Astrocyte (in vitro differentiated cells and primary cell): Measurements from ENCODE around the gene RPL13A.

Experiments used
- EZH2 ChIP-seq: IDR thresholded peaks from 2 replicates; pipeline ENCODE4 v1.6.1; 2012; ENCODE audit warnings: mild to moderate bottlenecking, low read length, inconsistent platforms; ENCODE audit not compliant: insufficient read depth
- TF ChIP-seq, protein P1 (sequence below): IDR thresholded peaks from 2 replicates; pipeline ENCODE4 v1.5.1; 2011; ENCODE audit warnings: low read depth, mild to moderate bottlenecking, inconsistent platforms, low read length, moderate library complexity; ENCODE audit not compliant: insufficient read depth

DNA sequence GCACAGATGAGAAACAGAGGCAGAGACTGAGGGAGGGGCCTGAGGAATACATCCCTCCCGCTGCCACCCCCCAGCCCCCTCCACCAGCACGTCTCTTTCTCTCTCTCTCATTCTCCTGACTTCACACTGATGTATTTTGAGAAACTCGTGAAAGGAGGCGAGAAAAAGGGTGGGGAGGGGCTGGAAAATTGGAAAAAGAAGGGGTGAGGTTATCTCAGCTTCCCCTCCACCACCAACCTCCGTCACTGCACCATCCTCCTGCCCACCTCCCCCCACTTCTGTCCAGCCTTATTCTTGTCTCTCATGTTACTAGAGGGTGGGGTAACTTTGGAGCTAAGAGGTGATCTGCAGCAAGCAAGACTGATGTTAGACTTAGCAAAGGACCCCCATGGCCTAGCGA, 47.6 kb upstream of the RPL13A start:
- TF ChIP-seq, protein P1, sequence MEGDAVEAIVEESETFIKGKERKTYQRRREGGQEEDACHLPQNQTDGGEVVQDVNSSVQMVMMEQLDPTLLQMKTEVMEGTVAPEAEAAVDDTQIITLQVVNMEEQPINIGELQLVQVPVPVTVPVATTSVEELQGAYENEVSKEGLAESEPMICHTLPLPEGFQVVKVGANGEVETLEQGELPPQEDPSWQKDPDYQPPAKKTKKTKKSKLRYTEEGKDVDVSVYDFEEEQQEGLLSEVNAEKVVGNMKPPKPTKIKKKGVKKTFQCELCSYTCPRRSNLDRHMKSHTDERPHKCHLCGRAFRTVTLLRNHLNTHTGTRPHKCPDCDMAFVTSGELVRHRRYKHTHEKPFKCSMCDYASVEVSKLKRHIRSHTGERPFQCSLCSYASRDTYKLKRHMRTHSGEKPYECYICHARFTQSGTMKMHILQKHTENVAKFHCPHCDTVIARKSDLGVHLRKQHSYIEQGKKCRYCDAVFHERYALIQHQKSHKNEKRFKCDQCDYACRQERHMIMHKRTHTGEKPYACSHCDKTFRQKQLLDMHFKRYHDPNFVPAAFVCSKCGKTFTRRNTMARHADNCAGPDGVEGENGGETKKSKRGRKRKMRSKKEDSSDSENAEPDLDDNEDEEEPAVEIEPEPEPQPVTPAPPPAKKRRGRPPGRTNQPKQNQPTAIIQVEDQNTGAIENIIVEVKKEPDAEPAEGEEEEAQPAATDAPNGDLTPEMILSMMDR, result no peak
- TF ChIP-seq EZH2, result no peak
